SK-N-SH (cell line): Measurements from ENCODE around the gene ATP13A4.

Source experiments
- CTCF ChIP-seq: fragments of 200-600 bp; sonication (generic); IDR thresholded peaks from 2 replicates; pipeline ENCODE4 v1.6.1; 2017; ENCODE audit warnings: antibody characterized with exemption, mild to moderate bottlenecking, moderate library complexity
- EP300 ChIP-seq, 2 experiments: IDR thresholded peaks; 2 replicates each; pipeline versions ENCODE4 v1.4.0 to v1.6.1; 2012; ENCODE audit warnings: borderline replicate concordance in 1 of 2, low read depth in 1 of 2, low read length in 1 of 2
- FOSL2 ChIP-seq: IDR thresholded peaks from 2 replicates; pipeline ENCODE4 v1.4.0; 2012; ENCODE audit warnings: low read depth, mild to moderate bottlenecking, moderate library complexity, borderline replicate concordance
- IRF3 ChIP-seq: fragments of 150-350 bp; IDR thresholded peaks from 2 replicates; pipeline ENCODE4 v1.6.1; 2016; ENCODE audit warnings: mild to moderate bottlenecking, low read depth, low read length
- MAX ChIP-seq: IDR thresholded peaks from 2 replicates; pipeline ENCODE4 v1.4.0; 2012; ENCODE audit warnings: low read depth
- RAD21 ChIP-seq: IDR thresholded peaks from 2 replicates; pipeline ENCODE4 v1.6.1; 2012; ENCODE audit warnings: mild to moderate bottlenecking, low read length
- RCOR1 ChIP-seq: fragments of 150-350 bp; IDR thresholded peaks from 2 replicates; pipeline ENCODE4 v1.6.1; 2017; ENCODE audit warnings: antibody characterized with exemption, low read length
- SIN3A ChIP-seq: IDR thresholded peaks from 2 replicates; pipeline ENCODE4 v1.6.1; 2012; ENCODE audit warnings: low read depth, mild to moderate bottlenecking, low read length, moderate library complexity, borderline replicate concordance
- USF1 ChIP-seq: IDR thresholded peaks from 2 replicates; pipeline ENCODE4 v1.4.0; 2012; ENCODE audit warnings: low read depth, borderline replicate concordance
- YY1 ChIP-seq: IDR thresholded peaks from 2 replicates; pipeline ENCODE4 v1.4.0; 2012; ENCODE audit warnings: low read depth, mild to moderate bottlenecking
- ZBTB33 ChIP-seq: IDR thresholded peaks from 2 replicates; pipeline ENCODE4 v1.4.0; 2012; ENCODE audit warnings: low read depth, borderline replicate concordance

GRCh38 chr3:193598202-193598601, 43.5 kb upstream of the ATP13A4 start:
- TF ChIP-seq CTCF (no peak), MAX (no peak), FOSL2 (no peak), YY1 (no peak), USF1 (no peak), SIN3A (no peak), IRF3 (no peak), RAD21 (no peak), ZBTB33 (no peak), EP300 (IDR thresholded peaks at IDR 0.05; ENCODE audit: borderline replicate concordance in 1 of 2, low read depth in 1 of 2, low read length in 1 of 2) (no peak), RCOR1 (no peak)
